Body of pancreas (tissue), 4 donors: ENCODE measurements around the gene EYS.

Experiments used
- CTCF ChIP-seq, 7 experiments: fragments of 450-650 bp in 4 of 7; fragments of 200-600 bp in 3 of 7; sonication (generic) in 3 of 7; IDR thresholded peaks; one replicate each; pipeline ENCODE4 v1.5.1; 2016 to 2019; ENCODE audit warnings: antibody characterized with exemption in 7 of 7
- POLR2A ChIP-seq, 3 donors: fragments of 450-650 bp; IDR thresholded peaks; one replicate each; pipeline ENCODE4 v1.6.1; 2016; ENCODE audit warnings: antibody characterized with exemption in 3 of 3, mild to moderate bottlenecking in 2 of 3

- TF ChIP-seq POLR2A (IDR thresholded peaks at IDR 0.05) (no peak), CTCF (IDR thresholded peaks at IDR 0.05) (no peak)
Measured at GRCh38 chr6:64803470-64804166, 903.4 kb downstream of the EYS start.
